ENCODE measurements around the gene GH2.
"Not testable (repeated sequence)": the region's sequence is repeated elsewhere in the genome, so short reads cannot be mapped to it uniquely, and the experiment has no call there.

GRCh38 chr17:63920050-63920449 is 38.3 kb upstream of the GH2 start:
- not testable (repeated sequence) for TF ChIP-seq CTCF, POLR2A (IDR thresholded peaks at IDR 0.05)
